Activated CD8-positive, alpha-beta memory T cell treated with anti-CD3 and anti-CD28 coated beads for 48 hours (primary cell): ENCODE measurements around the gene RORC.

Source experiments
- DNase-seq, 3 experiments: peaks; one replicate each; pipeline ENCODE4 v3.0.0-alpha.2; 2020; ENCODE audit warnings: low read depth in 2 of 3, low spot score in 2 of 3

The RORC gene

GRCh38 chr1:151849126-151849525 is 17.5 kb upstream of the RORC start:
- no peak for DNase-seq

GRCh38 chr1:151847867-151848596 is 16.4 kb upstream of the RORC start:
- no peak for DNase-seq

GRCh38 chr1:151846686-151847237 is 15.2 kb upstream of the RORC start:
- no peak for DNase-seq

GRCh38 chr1:151846062-151846568 is 14.5 kb upstream of the RORC start:
- no peak for DNase-seq

GRCh38 chr1:151843398-151843797 is 11.8 kb upstream of the RORC start:
- DNase-seq = no peak

GRCh38 chr1:151841141-151841540 is 9.5 kb upstream of the RORC start:
- DNase-seq = no peak

- DNase-seq = no peak
Observed at GRCh38 chr1:151840421-151840820, 8.8 kb upstream of the RORC start.

GRCh38 chr1:151839457-151840403 is 8.1 kb upstream of the RORC start, which contains the start of gene C2CD4D:
Gene C2CD4D, minus strand, starts transcription at chr1:151839820. Its CDS starts 831 bp downstream, at chr1:151838989.
- peak in 1 of 3 experiments; percentile 55 for DNase-seq

GRCh38 chr1:151839082-151839412 is 7.4 kb upstream of the RORC start:
- no peak for DNase-seq

GRCh38 chr1:151838222-151839081 is 6.8 kb upstream of the RORC start:
- DNase-seq = no peak

GRCh38 chr1:151837884-151838221 is 6.3 kb upstream of the RORC start:
- no peak for DNase-seq

GRCh38 chr1:151837197-151837596 is 5.6 kb upstream of the RORC start:
- no peak for DNase-seq

- no peak for DNase-seq
Observed at GRCh38 chr1:151835596-151835995, 4.0 kb upstream of the RORC start.

GRCh38 chr1:151834239-151834638 is 2.6 kb upstream of the RORC start:
- DNase-seq = no peak

GRCh38 chr1:151833172-151833900 is 1.7 kb upstream of the RORC start:
- DNase-seq = no peak

GRCh38 chr1:151832318-151832980 is 847 bp upstream of the RORC start:
- DNase-seq = no peak

GRCh38 chr1:151831256-151831591 is 378 bp downstream of the RORC start:
- DNase-seq = no peak

- no peak for DNase-seq
Observed at GRCh38 chr1:151830055-151830454, 1.5 kb downstream of the RORC start.

- no peak for DNase-seq
Observed at GRCh38 chr1:151829352-151830046, 2.1 kb downstream of the RORC start.
